Activated CD4-positive, alpha-beta T cell treated with anti-CD3 and anti-CD28 coated beads, Interleukin-2, amount 10 ng/mL, durations not matched to agents 7 days and 5 days (primary cell): ENCODE data around the gene MAD1L1. TPM values are rescaled to one million over a fixed set of nuclear protein-coding genes. Genes with fewer than 3 reads are reported as not detected.

Experiments
- CTCF ChIA-PET: fragments of 350-600 bp; sonication (Branson Sonifier 250); formaldehyde crosslinking; loops from one replicate; lab custom pipeline; 2021; ENCODE audit warnings: antibody characterized with exemption; lab: Charles Lee
- POLR2A ChIA-PET: fragments of 350-600 bp; sonication (Branson Sonifier 250); formaldehyde crosslinking; loops from one replicate; lab custom pipeline; 2021; ENCODE audit warnings: antibody characterized with exemption; lab: Charles Lee
- DNase-seq: peaks from one replicate; pipeline ENCODE4 v3.0.0-alpha.2; 2020
- H3K27ac Mint-ChIP-seq: one replicate; pipeline ENCODE4 v1.8.0; 2021; ENCODE audit warnings: mild to moderate bottlenecking, moderate library complexity, mixed read lengths
- H3K27me3 Mint-ChIP-seq: one replicate; pipeline ENCODE4 v1.8.0; 2021; ENCODE audit warnings: mixed read lengths
- H3K36me3 Mint-ChIP-seq: one replicate; pipeline ENCODE4 v1.8.0; 2021; ENCODE audit warnings: low read depth, mixed read lengths
- H3K4me1 Mint-ChIP-seq: one replicate; pipeline ENCODE4 v1.8.0; 2021; ENCODE audit warnings: mixed read lengths
- H3K4me3 Mint-ChIP-seq: one replicate; pipeline ENCODE4 v1.8.0; 2021; ENCODE audit warnings: mild to moderate bottlenecking, moderate library complexity, mixed read lengths
- H3K9me3 Mint-ChIP-seq: one replicate; pipeline ENCODE4 v1.8.0; 2021; ENCODE audit warnings: mixed read lengths
- total RNA-seq, 2 experiments: library from RNA; stranded (reverse); gene quantifications; one replicate each; pipeline ENCODE4 v1.2.3, GENCODE V29; 2021

The MAD1L1 gene
- total RNA-seq, 2 experiments from 2014 or later = 125 to 127 TPM

DNA sequence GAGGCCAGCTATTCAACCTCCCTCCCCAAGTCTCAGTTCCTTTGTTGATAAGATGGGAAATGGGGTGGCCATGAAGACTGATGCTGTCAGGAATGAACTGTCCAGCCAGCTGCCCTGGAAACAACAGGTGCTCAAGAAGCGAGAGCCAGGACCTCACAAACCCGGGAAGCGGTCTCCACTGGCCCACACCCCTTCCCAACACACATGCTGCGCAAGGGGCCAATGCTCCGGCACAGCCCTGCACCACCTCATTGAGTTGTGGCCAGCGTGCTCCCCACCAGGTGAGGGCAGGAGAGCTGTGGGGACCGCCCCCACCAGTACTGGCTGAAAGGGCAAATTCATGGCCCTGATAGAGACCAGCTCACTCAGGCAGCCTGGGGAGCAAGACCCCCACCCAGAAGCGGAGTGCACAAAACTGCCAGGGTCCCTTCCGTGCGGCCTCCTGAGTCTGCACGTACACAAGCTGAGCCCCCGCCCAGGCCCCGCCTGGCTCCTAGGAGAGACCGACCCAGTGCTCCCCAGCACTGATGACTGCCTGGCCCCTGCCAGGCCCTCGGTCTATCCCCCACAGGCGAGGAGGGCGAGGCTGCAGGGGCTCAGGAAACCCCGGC lies 216.6 kb downstream of the MAD1L1 start:
- peaks cover 20% of the 10 kb centered on the region for H3K4me1 Mint-ChIP-seq
- ChIA-PET POLR2A (no interaction called here), CTCF (no interaction called here)
- H3K27me3 Mint-ChIP-seq = no peaks in the 10 kb centered on the region
- no peaks in the 10 kb centered on the region for H3K36me3 Mint-ChIP-seq
- H3K4me3 Mint-ChIP-seq = no peak overlapping the region
- DNase-seq = no peak
- no peak overlapping the region for H3K27ac Mint-ChIP-seq
- H3K9me3 Mint-ChIP-seq = no peaks in the 10 kb centered on the region

DNA sequence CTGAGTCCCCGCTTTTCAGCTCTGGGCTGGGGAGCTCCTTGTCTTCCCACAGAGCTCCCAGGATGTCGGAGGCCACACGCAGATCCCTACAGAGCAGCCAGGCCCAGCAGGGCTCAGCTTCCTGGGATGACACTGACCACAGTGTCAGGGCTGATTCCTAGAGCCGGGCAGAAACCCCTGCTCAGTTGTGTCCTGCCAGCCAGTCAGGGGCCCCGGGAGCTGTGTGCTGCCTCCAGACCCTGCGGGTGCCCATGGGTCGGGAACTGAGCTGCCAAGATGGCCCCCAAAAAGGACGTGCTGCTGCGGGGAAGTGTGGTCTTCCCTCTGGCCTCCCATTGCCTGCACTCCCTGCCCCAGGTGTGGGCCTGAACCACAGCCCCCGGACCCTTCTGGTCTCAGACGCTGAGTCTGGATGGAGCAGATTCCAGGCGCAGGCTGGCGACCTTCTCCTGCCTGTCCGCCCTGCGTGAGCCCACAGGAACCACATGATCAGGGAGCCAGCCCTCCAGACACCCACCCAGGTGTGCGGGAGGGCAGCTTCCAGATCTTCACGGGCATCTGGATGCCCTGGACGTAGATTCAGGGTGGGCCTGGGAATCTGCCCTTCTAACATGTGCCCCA lies 217.4 kb downstream of the MAD1L1 start:
- Mint-ChIP-seq H3K9me3 (no peaks in the 10 kb centered on the region), H3K4me1 (peaks cover 15% of the 10 kb centered on the region), H3K4me3 (no peak overlapping the region), H3K27ac (no peak overlapping the region), H3K27me3 (no peaks in the 10 kb centered on the region), H3K36me3 (no peaks in the 10 kb centered on the region)
- DNase-seq = no peak
- POLR2A ChIA-PET = no interaction called here
- CTCF ChIA-PET = interaction anchor here (0.6 kb wide), 1 partner anchor 576 kb away, joined by 3 read pairs; no protein-coding TSS in a partner anchor

DNA sequence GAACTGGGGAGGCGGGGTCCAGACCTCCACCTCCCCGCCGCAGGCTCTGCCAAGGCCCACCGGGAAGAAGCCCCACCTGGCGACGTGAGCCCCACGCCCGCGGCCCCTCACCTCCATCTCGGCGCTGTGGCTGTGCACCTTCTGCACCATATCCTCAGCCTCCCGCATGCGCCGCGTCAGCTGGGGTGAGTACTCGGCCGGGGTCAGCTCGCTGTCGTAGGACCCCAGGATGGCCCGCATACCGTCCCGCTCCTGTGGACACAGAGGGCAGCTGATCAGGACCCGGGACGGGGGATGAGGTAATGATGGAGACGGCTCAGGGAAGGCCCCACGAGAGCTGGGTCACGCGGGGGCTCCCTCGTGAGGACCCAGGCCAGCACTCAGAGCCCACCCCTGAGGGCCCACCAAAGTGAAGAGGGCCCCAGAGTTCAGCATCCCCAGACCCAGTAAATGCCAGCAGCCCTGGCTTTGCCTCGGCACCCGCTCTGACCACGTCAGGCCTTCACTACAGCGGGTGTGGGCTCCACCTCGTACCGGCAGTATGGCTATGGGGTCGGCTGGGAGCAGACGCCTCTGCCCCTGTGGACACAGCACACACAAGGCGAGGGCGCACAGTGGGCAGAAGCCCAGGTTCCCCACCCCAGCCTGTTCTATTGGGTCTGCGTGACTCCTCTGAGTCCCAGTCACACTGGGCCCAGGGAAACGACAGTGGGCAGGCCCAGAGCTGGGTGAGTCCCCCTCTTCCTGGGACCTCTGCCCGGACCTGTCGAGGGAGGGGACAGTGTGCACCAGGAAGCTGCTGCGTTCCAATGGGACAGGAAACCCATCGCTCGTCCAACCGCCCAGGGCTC lies 218.1 kb downstream of the MAD1L1 start:
- DNase-seq = no peak
- Mint-ChIP-seq H3K36me3 (no peaks in the 10 kb centered on the region), H3K27ac (no peak overlapping the region), H3K4me3 (no peak overlapping the region), H3K4me1 (peaks cover 8% of the 10 kb centered on the region), H3K27me3 (no peaks in the 10 kb centered on the region), H3K9me3 (no peaks in the 10 kb centered on the region)
- ChIA-PET POLR2A (no interaction called here), CTCF (interaction anchor here (0.6 kb wide), 1 partner anchor 577 kb away, joined by 3 read pairs; no protein-coding TSS in a partner anchor)

DNA sequence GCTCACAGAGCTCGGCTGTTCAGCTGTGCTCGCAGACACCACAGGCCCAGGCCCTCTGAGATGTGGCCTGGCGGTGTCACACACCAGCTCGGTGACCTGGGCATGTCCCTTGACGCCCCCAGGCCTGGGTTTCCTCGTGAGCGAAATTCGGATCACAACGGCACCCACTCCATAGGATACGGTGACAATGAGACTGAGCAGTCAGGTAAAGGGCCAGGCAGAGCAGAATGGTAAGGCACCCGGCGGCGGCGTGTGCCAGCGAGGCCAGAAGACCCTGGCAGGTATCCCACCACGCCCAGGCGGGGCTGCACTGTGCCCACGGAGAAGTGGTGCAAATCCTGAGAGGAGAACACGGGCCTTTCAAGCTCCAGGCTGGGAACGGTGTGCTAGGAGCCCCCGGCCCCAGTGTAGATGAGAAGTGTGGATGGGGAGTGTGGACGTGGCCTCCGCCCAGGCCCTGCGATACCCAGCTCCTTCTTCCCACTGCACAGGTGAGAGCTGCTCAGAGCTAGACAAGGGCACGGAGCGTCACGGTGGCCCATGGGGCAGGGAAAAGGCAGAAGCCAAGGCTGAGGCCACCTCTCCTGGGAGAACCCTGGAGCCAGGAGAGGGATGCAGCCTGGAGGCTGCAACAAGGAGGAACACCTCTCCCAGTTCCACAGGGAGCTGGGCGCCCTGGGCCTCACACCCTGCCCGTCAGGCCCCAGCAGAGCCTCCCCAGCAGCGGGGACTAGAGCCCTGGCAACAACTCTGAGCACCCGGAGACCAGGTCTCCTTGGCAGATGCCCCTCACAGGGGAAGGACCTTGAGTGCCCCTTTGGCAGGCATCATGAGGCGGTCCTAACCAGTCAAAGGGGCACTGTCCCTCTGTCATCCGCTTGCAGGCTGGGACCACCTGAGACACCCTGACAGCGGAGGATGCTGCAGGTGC lies 219.1 kb downstream of the MAD1L1 start:
- Mint-ChIP-seq H3K36me3 (no peaks in the 10 kb centered on the region), H3K4me1 (no peaks in the 10 kb centered on the region), H3K9me3 (no peaks in the 10 kb centered on the region), H3K27me3 (no peaks in the 10 kb centered on the region), H3K4me3 (no peak overlapping the region), H3K27ac (no peak overlapping the region)
- POLR2A ChIA-PET = interaction anchor here (0.5 kb wide), 1 partner anchor 300 kb away, joined by 3 read pairs; no protein-coding TSS in a partner anchor
- DNase-seq = no peak
- CTCF ChIA-PET = no interaction called here

DNA sequence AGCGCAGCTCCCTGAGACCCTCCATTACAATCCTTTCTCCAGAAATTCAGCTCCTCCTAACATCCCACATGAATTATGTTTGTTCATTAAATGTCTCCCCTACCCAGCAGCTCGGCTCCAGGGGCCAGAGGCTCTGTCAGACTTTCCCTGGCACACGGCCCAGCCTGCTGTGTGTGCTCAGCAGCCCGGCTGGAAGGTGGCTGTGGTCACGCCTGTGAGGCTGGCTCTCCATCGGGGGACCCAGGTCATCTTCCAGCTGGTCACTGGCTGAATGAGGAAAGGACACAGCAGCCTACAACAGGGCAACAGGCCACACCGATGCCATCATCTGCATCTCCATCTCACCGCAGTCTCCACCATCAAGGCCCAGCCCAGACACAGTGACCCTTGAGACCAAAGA lies 219.8 kb downstream of the MAD1L1 start:
- ChIA-PET CTCF (no interaction called here), POLR2A (interaction anchor here (0.5 kb wide), 1 partner anchor 301 kb away, joined by 3 read pairs; no protein-coding TSS in a partner anchor)
- Mint-ChIP-seq H3K27me3 (no peaks in the 10 kb centered on the region), H3K4me1 (no peaks in the 10 kb centered on the region), H3K36me3 (no peaks in the 10 kb centered on the region), H3K9me3 (no peaks in the 10 kb centered on the region), H3K27ac (no peak overlapping the region), H3K4me3 (no peak overlapping the region)
- no peak for DNase-seq

DNA sequence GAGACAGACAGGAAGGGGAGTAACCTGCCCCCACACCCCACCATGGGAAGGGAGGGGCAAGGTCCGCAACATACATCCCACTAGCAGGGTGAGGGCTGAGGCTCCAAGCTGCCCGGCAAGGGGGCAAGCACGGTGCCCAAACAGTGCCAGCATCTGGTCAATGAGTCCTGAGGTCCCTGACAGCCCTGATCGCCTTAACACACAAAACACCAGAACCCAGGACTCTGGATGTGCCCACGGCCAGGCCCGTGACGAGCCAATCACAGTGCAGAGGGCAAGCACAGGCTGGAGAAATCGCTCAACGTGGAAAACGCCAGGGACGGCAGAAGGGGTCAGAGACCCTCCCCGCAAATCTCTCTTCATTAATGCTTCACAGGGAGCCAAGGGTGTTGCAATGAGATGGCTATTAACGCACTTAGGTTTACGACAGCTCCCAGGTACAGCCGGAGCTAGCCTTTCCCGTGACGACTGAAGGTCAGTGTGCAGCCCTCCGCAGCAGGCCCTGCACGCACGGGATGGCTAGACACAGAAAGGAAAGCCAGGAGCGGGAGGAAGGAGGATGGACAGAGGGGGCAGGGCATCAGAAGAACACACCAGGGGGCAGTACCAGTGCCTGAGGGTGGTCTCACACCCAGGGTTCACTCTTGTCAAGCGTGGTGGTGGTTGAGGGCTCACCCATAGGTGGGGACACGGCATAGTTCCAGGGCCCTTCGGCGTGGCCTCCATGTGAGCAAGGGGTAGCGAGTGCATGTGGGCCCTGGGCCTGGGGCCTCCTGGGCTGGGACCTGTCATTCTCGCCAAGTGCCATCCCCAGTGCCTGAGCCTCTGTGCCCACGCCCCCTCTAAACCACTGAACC lies 220.5 kb downstream of the MAD1L1 start:
- DNase-seq = no peak
- Mint-ChIP-seq H3K4me1 (no peaks in the 10 kb centered on the region), H3K27me3 (no peaks in the 10 kb centered on the region), H3K27ac (no peak overlapping the region), H3K4me3 (no peak overlapping the region), H3K36me3 (no peaks in the 10 kb centered on the region), H3K9me3 (no peaks in the 10 kb centered on the region)
- POLR2A ChIA-PET = no interaction called here
- CTCF ChIA-PET = no interaction called here

DNA sequence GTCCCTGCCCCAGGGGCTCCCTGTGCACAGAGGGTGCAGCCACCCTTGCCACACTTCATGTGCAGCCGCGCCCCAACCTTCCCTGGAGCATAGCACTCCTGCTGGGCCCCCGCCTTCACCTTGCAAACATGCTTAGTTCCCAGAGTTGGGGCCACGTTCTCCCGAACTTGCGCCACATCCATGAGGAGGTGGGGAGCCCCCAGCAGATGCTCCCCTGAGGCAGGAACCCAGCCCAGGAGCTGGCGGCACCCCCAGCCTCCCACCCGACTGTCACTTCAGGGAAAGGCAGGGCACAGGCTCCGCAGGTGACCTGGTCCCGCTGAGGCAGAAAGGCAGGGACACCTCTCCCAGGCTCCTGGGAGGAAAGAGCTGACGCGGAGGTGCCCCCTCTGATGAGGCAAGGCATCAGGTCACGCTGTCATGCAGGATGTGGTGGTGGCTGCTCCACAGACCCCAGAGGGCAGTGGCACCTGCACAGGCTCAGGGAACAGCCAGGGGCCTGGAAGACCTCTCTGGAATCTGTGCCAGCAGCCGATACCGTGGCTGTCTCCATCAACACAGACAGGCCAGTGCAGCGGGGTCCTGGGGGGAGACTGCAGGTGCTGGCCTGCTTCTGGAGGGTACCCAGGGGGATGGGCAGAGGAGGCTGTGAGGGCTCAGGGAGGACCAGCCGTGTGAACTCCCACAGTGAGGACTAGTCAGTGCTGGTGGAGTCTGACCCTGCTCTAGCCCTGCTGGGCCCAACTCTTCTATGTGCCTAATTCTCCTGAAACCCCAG lies 221.3 kb downstream of the MAD1L1 start:
- no peak for DNase-seq
- H3K27ac Mint-ChIP-seq = no peak overlapping the region
- POLR2A ChIA-PET = no interaction called here
- no peaks in the 10 kb centered on the region for H3K9me3 Mint-ChIP-seq
- no peak overlapping the region for H3K4me3 Mint-ChIP-seq
- CTCF ChIA-PET = no interaction called here
- H3K27me3 Mint-ChIP-seq = no peaks in the 10 kb centered on the region
- no peaks in the 10 kb centered on the region for H3K4me1 Mint-ChIP-seq
- no peaks in the 10 kb centered on the region for H3K36me3 Mint-ChIP-seq

DNA sequence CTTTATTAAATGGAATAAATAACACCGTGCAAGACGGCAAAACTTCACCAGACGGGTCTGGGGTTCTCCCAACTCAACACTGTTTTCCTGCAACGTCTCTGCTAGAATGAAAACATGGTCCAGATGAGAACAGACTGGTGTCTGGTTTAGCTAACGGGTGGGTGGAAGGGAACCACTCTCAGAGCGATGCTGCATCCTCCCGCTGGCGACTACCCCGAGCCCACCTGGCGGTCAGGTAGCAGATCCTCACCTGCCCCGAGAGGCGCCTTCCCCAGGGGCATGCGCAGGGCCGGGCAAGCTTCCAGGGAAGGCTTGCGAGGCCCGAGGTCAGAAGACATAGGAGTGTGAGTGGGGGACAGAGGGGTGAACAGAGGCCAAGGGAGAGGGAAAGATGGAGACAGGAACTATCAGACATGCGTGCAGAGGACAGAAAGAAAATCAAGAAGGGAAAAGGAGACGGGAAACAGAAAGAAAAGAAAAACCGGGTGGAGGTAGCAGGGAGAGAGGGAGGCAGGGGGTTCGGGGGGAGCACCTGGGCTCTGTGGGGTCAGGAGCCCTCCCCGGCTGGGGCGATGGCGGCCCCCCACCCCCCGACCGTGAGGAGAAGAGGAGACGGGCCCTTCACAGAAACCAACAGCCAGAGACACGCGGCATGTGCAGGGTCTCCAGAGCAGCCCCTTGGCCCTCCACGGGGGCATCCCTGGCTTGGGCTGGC lies 222.0 kb downstream of the MAD1L1 start:
- Mint-ChIP-seq H3K27ac (no peak overlapping the region), H3K27me3 (no peaks in the 10 kb centered on the region), H3K9me3 (no peaks in the 10 kb centered on the region), H3K4me1 (no peaks in the 10 kb centered on the region), H3K36me3 (no peaks in the 10 kb centered on the region), H3K4me3 (no peak overlapping the region)
- CTCF ChIA-PET = no interaction called here
- no peak for DNase-seq
- POLR2A ChIA-PET = no interaction called here

DNA sequence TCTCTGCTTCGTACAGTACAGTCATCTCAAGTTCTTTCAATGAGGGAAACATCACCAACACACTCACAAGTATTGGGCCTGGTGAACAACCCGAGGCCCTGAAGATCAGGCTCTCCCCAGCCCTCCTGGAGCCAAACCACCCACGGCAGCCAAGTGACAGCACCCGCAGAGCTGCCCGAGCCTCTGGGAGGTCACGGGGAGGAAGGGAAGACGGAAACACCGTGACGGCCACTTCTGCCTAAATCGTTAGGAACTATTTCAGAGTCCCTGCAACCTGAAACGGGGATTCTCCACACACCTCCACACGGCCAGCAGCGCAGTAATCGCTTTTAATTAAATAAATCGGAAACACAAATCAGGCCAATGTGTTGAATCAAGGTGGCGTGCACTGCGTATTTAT lies 222.6 kb downstream of the MAD1L1 start:
- Mint-ChIP-seq H3K27me3 (no peaks in the 10 kb centered on the region), H3K27ac (no peak overlapping the region), H3K4me1 (no peaks in the 10 kb centered on the region), H3K36me3 (no peaks in the 10 kb centered on the region), H3K4me3 (no peak overlapping the region), H3K9me3 (no peaks in the 10 kb centered on the region)
- ChIA-PET CTCF (no interaction called here), POLR2A (no interaction called here)
- DNase-seq = no peak

DNA sequence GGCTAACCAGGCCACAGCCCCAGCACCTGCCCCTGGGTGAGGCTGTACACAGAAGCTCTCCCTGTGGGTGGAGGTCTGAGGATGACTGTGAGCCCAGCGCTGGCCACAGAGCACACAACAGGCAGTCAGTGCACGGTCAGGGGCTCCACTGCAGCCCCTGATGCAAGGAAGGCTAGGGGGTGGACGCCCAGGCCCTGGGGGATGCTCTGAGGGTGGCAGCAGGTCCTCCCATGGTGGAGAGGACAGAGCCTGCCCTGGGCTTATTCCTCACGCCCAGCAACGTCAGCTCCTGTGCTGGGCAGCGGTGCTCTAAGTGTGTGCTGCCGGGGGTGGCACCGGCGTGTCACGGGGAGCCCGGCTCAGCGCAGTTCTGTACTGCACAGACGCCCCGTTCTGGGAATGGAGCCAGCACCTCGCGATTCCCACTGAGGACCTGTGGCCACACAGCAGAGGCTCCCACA lies 223.2 kb downstream of the MAD1L1 start:
- Mint-ChIP-seq H3K27ac (no peak overlapping the region), H3K36me3 (no peaks in the 10 kb centered on the region), H3K4me1 (no peaks in the 10 kb centered on the region), H3K4me3 (no peak overlapping the region), H3K9me3 (no peaks in the 10 kb centered on the region), H3K27me3 (no peaks in the 10 kb centered on the region)
- DNase-seq = no peak
- ChIA-PET CTCF (no interaction called here), POLR2A (no interaction called here)
